Adrenal gland (tissue), 5 donors: ENCODE results near the gene PITRM1.

Experiments used
- POLR2A ChIP-seq, 2 donors: fragments of 450-650 bp; IDR thresholded peaks; one replicate each; pipeline ENCODE4 v1.6.1; 2017; ENCODE audit warnings: antibody characterized with exemption in 2 of 2, mild to moderate bottlenecking in 2 of 2, moderate library complexity in 1 of 2
- TF ChIP-seq, protein P1 (sequence below), 6 experiments: fragments of 450-650 bp in 4 of 6; fragments of 200-600 bp in 2 of 6; sonication (generic) in 1 of 6; IDR thresholded peaks; 1 replicate in 5 of 6; 2 replicates in 1 of 6; pipeline versions ENCODE4 v1.5.1 to v1.8.0; 2016 to 2021; ENCODE audit warnings: antibody characterized with exemption in 6 of 6, mild to moderate bottlenecking in 2 of 6, moderate library complexity in 1 of 6
- donor health status: DM: no; HTN: no; CAD: no.

DNA sequence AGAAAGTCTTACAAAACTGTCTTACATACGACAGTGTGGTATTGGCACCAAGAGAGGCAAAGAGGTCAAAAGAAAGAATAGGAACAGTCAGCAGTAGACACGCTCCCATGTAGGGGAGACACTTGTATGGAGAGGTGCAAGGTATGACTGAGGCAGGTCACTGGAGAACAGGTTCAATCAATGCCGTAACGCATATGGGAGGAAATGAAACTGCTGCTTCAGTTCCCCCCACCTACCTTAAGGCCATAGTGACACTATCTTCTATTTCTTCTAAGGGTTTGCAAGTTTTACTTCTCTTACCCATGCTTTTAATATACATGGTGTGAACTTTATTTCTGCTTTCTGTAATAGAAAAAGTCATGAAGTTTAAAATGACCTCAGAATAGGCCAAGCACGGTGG, 5.5 kb upstream of the PITRM1 start:
- TF ChIP-seq, protein P1, sequence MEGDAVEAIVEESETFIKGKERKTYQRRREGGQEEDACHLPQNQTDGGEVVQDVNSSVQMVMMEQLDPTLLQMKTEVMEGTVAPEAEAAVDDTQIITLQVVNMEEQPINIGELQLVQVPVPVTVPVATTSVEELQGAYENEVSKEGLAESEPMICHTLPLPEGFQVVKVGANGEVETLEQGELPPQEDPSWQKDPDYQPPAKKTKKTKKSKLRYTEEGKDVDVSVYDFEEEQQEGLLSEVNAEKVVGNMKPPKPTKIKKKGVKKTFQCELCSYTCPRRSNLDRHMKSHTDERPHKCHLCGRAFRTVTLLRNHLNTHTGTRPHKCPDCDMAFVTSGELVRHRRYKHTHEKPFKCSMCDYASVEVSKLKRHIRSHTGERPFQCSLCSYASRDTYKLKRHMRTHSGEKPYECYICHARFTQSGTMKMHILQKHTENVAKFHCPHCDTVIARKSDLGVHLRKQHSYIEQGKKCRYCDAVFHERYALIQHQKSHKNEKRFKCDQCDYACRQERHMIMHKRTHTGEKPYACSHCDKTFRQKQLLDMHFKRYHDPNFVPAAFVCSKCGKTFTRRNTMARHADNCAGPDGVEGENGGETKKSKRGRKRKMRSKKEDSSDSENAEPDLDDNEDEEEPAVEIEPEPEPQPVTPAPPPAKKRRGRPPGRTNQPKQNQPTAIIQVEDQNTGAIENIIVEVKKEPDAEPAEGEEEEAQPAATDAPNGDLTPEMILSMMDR (IDR thresholded peaks at IDR 0.05), result no peak
- TF ChIP-seq POLR2A (IDR thresholded peaks at IDR 0.05), result no peak
